ENCODE measurements around the gene IL4I1.
A peak's percentile ranks its signal among the peaks of the same experiment; 100 is the strongest.

The IL4I1 gene

DNA sequence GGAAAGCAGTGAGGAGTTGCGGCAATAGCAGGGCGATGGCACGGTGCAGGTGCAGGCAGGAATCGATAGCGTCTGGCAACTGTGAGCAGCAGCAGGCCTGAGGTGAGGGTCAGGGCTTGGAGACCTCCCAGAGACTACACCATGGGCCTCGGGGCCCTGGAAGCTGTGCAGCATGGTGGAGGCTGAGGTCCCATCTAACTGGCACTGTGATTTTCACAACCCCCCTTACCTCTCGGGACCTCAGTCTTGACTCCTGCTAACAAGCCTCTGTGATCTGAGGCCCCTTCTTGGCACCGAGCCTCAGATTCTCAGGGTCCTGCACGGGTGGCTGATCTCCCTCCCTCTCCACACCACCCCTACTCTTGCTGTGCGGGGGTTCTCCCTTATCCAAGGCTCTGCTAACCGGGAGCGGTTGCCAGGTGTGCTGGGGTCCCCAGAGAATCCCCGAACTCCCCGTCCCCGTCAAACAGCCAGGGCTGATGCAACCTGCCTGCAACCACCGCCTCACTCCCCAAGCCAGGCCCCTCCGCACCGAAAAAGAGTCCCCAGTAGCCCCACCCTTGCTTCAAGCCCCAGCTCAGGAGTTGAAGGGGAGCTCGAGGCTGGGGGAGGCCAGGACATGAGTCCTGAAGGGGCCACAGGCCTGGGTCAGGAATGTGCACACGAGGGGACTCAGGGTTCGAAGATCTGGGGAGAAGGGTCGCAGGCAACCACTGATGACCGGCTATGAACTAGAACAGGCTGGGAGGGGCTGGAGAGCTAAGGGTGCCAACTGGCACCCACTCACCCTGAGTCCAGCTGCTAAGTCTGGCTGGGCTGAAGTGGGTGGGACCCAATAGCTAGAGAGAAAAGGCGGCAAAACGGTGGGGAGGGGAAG, 27.6 kb upstream of the IL4I1 start:
- TF ChIP-seq CTCF (IDR thresholded peaks at IDR 0.05; ENCODE audit: borderline replicate concordance, control extremely low read depth, extremely low read depth, insufficient read depth, missing control alignments) = no peak
- DNase-seq (ENCODE audit: low spot score) = no peak
- in situ Hi-C loops (cut with MboI; ENCODE audit: low sequenced_read_pairs, unreplicated experiment) = no loop called here

GRCh38 chr19:49923055-49924003, 26.6 kb upstream of the IL4I1 start:
- DNase-seq (ENCODE audit: low spot score) = no peak
- no peak for TF ChIP-seq CTCF (IDR thresholded peaks at IDR 0.05; ENCODE audit: borderline replicate concordance, control extremely low read depth, extremely low read depth, insufficient read depth, missing control alignments)
- in situ Hi-C loops (cut with MboI; ENCODE audit: low sequenced_read_pairs, unreplicated experiment) = no loop called here

GRCh38 chr19:49921871-49922795, 25.4 kb upstream of the IL4I1 start:
- in situ Hi-C loops (cut with MboI; ENCODE audit: low sequenced_read_pairs, unreplicated experiment) = no loop called here
- DNase-seq (ENCODE audit: low spot score) = no peak
- no peak for TF ChIP-seq CTCF (IDR thresholded peaks at IDR 0.05; ENCODE audit: borderline replicate concordance, control extremely low read depth, extremely low read depth, insufficient read depth, missing control alignments)

DNA sequence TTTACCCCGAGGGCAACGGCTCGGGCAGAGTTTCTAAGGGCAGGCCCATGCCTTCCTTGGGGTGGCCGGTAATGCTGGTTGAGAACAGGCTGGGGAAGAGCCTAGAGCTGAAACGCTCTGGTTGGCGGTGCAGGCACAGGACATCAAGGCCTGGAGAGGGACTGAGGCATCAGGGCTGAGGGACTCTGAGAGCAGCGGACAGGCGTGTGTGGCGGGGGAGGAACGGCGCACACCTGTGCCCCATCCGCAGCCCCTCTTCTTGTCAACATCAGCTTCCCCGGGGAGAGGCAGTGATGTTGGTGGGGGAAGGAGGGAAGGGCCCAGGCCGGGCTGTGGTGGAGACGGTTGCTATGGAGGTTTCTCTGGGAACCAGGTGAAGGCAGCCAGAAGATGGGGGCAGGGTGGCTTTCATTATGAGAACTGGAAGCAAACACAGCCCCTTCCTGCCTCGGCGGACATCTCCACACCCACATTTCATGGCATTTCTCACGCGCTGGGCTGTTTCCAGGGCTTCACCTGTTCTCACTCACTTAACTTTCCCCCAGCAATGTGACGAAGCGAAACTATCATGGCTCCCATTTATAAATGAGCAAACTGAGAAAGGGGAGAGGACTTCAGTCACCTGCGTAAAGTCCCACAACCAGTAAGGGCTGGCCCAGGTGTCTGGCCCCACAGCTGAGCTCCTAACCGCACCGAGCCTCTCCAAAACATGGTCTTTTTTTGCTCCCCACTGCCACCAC, 24.1 kb upstream of the IL4I1 start:
- no peak for TF ChIP-seq CTCF (IDR thresholded peaks at IDR 0.05; ENCODE audit: borderline replicate concordance, control extremely low read depth, extremely low read depth, insufficient read depth, missing control alignments)
- in situ Hi-C loops (cut with MboI; ENCODE audit: low sequenced_read_pairs, unreplicated experiment) = no loop called here
- DNase-seq (ENCODE audit: low spot score) = peak; percentile 57

GRCh38 chr19:49918089-49918488, 21.4 kb upstream of the IL4I1 start:
- DNase-seq (ENCODE audit: low spot score) = no peak
- no peak for TF ChIP-seq CTCF (IDR thresholded peaks at IDR 0.05; ENCODE audit: borderline replicate concordance, control extremely low read depth, extremely low read depth, insufficient read depth, missing control alignments)
- in situ Hi-C loops (cut with MboI; ENCODE audit: low sequenced_read_pairs, unreplicated experiment) = no loop called here
